Fibroblast of skin of back (primary cell): ENCODE data around the gene MPV17.
"Not testable (repeated sequence)": the region's sequence is repeated elsewhere in the genome, so short reads cannot be mapped to it uniquely, and the experiment has no call there.

Experiments
- DNase-seq: peaks from one replicate; pipeline ENCODE4 v3.0.0-alpha.2; 2013

The MPV17 gene

GRCh38 chr2:27323596-27324285, 844 bp upstream of the MPV17 start:
- no peak for DNase-seq

- peak; percentile 27 for DNase-seq
Observed at GRCh38 chr2:27322301-27322765, 564 bp downstream of the MPV17 start.

GRCh38 chr2:27320958-27321543, 1.8 kb downstream of the MPV17 start:
- DNase-seq, result peak; percentile 96

- not testable (repeated sequence) for DNase-seq
Observed at GRCh38 chr2:27319839-27320238, 3.1 kb downstream of the MPV17 start.

GRCh38 chr2:27316655-27317412, 6.1 kb downstream of the MPV17 start:
- DNase-seq, result no peak

- DNase-seq, result no peak
Observed at GRCh38 chr2:27315122-27315521, 7.8 kb downstream of the MPV17 start.

- DNase-seq, result no peak
Observed at GRCh38 chr2:27314709-27315108, 8.2 kb downstream of the MPV17 start.

GRCh38 chr2:27313882-27314645, 8.8 kb downstream of the MPV17 start:
- no peak for DNase-seq

- DNase-seq, result no peak
Observed at GRCh38 chr2:27312152-27312551, 10.7 kb downstream of the MPV17 start.

GRCh38 chr2:27309651-27310050, 13.2 kb downstream of the MPV17 start:
- no peak for DNase-seq

- peak; percentile 47 for DNase-seq
Observed at GRCh38 chr2:27308359-27308881, 14.5 kb downstream of the MPV17 start, which contains the start of gene UCN. UCN (minus strand) TSS chr2:27308445; CDS start chr2:27307895, 550 bp downstream.

GRCh38 chr2:27307545-27308358, 15.1 kb downstream of the MPV17 start:
- DNase-seq, result no peak

- no peak for DNase-seq
Observed at GRCh38 chr2:27307287-27307544, 15.7 kb downstream of the MPV17 start.

- no peak for DNase-seq
Observed at GRCh38 chr2:27306573-27307286, 16.2 kb downstream of the MPV17 start.

GRCh38 chr2:27306136-27306535, 16.8 kb downstream of the MPV17 start:
- no peak for DNase-seq

- DNase-seq, result no peak
Observed at GRCh38 chr2:27305516-27305915, 17.4 kb downstream of the MPV17 start.

GRCh38 chr2:27304488-27305240, 18.2 kb downstream of the MPV17 start:
- DNase-seq, result no peak

- peak; percentile 77 for DNase-seq
Observed at GRCh38 chr2:27303093-27304025, 19.5 kb downstream of the MPV17 start.

- not testable (repeated sequence) for DNase-seq
Observed at GRCh38 chr2:27300606-27301005, 22.3 kb downstream of the MPV17 start.
